H1 (cell line): ENCODE results near the gene DEAF1. TPM values are rescaled to one million over a fixed set of nuclear protein-coding genes. Genes with fewer than 3 reads are reported as not detected.

ENCODE experiments used
- CTCF ChIA-PET: fragments of 300-600 bp; sonication (Branson Sonifier 250); formaldehyde crosslinking; loops from one replicate; lab custom pipeline; 2021; ENCODE audit not compliant: partially characterized antibody; lab: Charles Lee
- POLR2A ChIA-PET: fragments of 300-600 bp; sonication (Branson Sonifier 250); formaldehyde crosslinking; loops from one replicate; lab custom pipeline; 2021; ENCODE audit warnings: inconsistent platforms; ENCODE audit not compliant: partially characterized antibody; lab: Charles Lee
- DNase-seq, 2 experiments: peaks; one replicate each; pipeline versions ENCODE4 v3.0.0 to v3.0.0-alpha.2; 2010 to 2022; ENCODE audit warnings: low spot score in 2 of 2, low read depth in 1 of 2, mixed read lengths in 1 of 2
- FAIRE-seq: peaks from 2 replicates; lab custom pipeline; 2011; peaks lifted over from hg19 to GRCh38; lab: Jason Lieb, UNC
- H2AFZ ChIP-seq: 2 replicates; pipeline ENCODE4 v1.8.1; 2012; ENCODE audit warnings: low read length, inconsistent platforms
- H2AK5ac ChIP-seq: 2 replicates; pipeline ENCODE4 v1.6.1; 2013; ENCODE audit warnings: low read depth, low read length
- H2BK120ac ChIP-seq: replicated peaks from 2 replicates; pipeline ENCODE3; 2013; ENCODE audit warnings: low read depth, low read length, inconsistent platforms
- H2BK12ac ChIP-seq: 2 replicates; pipeline ENCODE4 v1.6.1; 2013; ENCODE audit warnings: low read depth, low read length
- H2BK15ac ChIP-seq: 2 replicates; pipeline ENCODE4 v1.6.1; 2013; ENCODE audit warnings: low read length
- H2BK20ac ChIP-seq: 2 replicates; pipeline ENCODE4 v1.6.1; 2013; ENCODE audit warnings: low read length
- H2BK5ac ChIP-seq: 2 replicates; pipeline ENCODE4 v1.6.1; 2013; ENCODE audit warnings: low read depth, low read length
- H3K14ac ChIP-seq: 2 replicates; pipeline ENCODE4 v1.6.1; 2013; ENCODE audit warnings: inconsistent platforms; ENCODE audit not compliant: insufficient read length
- H3K18ac ChIP-seq: 2 replicates; pipeline ENCODE4 v1.6.1; 2013; ENCODE audit warnings: low read length; ENCODE audit errors: extremely low read depth
- H3K23ac ChIP-seq: 2 replicates; pipeline ENCODE4 v1.6.1; 2013; ENCODE audit warnings: inconsistent platforms; ENCODE audit not compliant: insufficient read length
- H3K23me2 ChIP-seq: 2 replicates; pipeline ENCODE4 v1.6.1; 2013; ENCODE audit warnings: low read depth, low read length
- H3K27ac ChIP-seq: 2 replicates; pipeline ENCODE4 v1.6.1; 2011; ENCODE audit warnings: low read depth, low read length, inconsistent platforms
- H3K27me3 ChIP-seq, 4 experiments: replicated peaks in 1 of 4; 1 replicate in 1 of 4; 2 replicates in 3 of 4; pipeline versions ENCODE4 v1.6.1 to v1.8.1; 2011 to 2013; ENCODE audit warnings: low read length in 3 of 4, mild to moderate bottlenecking in 3 of 4, inconsistent platforms in 2 of 4, mixed read lengths in 2 of 4, moderate library complexity in 1 of 4; ENCODE audit not compliant: control insufficient read depth in 3 of 4, insufficient read depth in 3 of 4; ENCODE audit errors: extremely low read depth in 1 of 4
- H3K36me3 ChIP-seq, 4 experiments: 2 replicates each; pipeline versions ENCODE4 v1.6.1 to v1.8.1; 2011 to 2013; ENCODE audit warnings: mild to moderate bottlenecking in 4 of 4, low read length in 3 of 4, moderate library complexity in 2 of 4, control low read depth in 1 of 4, inconsistent platforms in 1 of 4; ENCODE audit not compliant: insufficient read depth in 4 of 4, control insufficient read depth in 2 of 4
- H3K4ac ChIP-seq: replicated peaks from 2 replicates; pipeline ENCODE3; 2013; ENCODE audit warnings: low read length, low read depth, mixed read lengths, inconsistent platforms; ENCODE audit not compliant: insufficient read length
- H3K4me1 ChIP-seq, 4 experiments: replicated peaks in 1 of 4; 1 replicate in 1 of 4; 2 replicates in 3 of 4; pipeline versions ENCODE4 v1.6.1 to v1.8.1; 2011 to 2013; ENCODE audit warnings: low read length in 3 of 4, inconsistent platforms in 2 of 4, mixed read lengths in 1 of 4; ENCODE audit not compliant: insufficient read depth in 4 of 4, control insufficient read depth in 3 of 4
- H3K4me2 ChIP-seq, 2 experiments: 2 replicates each; pipeline versions ENCODE4 v1.6.1 to v1.8.1; 2011 to 2013; ENCODE audit warnings: low read depth in 2 of 2, low read length in 2 of 2, control low read depth in 1 of 2, inconsistent platforms in 1 of 2, mild to moderate bottlenecking in 1 of 2; ENCODE audit not compliant: insufficient read depth in 1 of 2
- H3K4me3 ChIP-seq, 4 experiments: fragments of 200-600, 300-600 bp in 1 of 4; sonication (generic), shearing (Covaris generic), sonication (Bioruptor Twin) in 1 of 4; 2 replicates each; pipeline versions ENCODE4 v1.5.1 to v1.8.1; 2011 to 2016; ENCODE audit warnings: low read length in 4 of 4, low read depth in 3 of 4, control low read depth in 2 of 4, inconsistent platforms in 2 of 4, mild to moderate bottlenecking in 2 of 4, mixed read lengths in 1 of 4, moderate library complexity in 1 of 4; ENCODE audit not compliant: insufficient read depth in 2 of 4; ENCODE audit errors: extremely low read depth in 1 of 4
- H3K56ac ChIP-seq: replicated peaks from 2 replicates; pipeline ENCODE3; 2013; ENCODE audit warnings: low read depth, mild to moderate bottlenecking, mixed read lengths, low read length, inconsistent platforms; ENCODE audit not compliant: insufficient read length
- H3K79me1 ChIP-seq: 2 replicates; pipeline ENCODE4 v1.6.1; 2013; ENCODE audit warnings: low read depth, low read length, control low read depth
- H3K79me2 ChIP-seq, 2 experiments: 2 replicates each; pipeline versions ENCODE4 v1.6.1 to v1.8.1; 2012 to 2013; ENCODE audit warnings: low read length in 2 of 2, mild to moderate bottlenecking in 2 of 2, inconsistent platforms in 1 of 2; ENCODE audit not compliant: insufficient read depth in 2 of 2, control insufficient read depth in 1 of 2
- H3K9ac ChIP-seq, 4 experiments: replicated peaks in 1 of 4; 1 replicate in 1 of 4; 2 replicates in 3 of 4; pipeline versions ENCODE4 v1.6.1 to v1.8.1; 2011 to 2013; ENCODE audit warnings: low read depth in 3 of 4, low read length in 3 of 4, control low read depth in 2 of 4, mild to moderate bottlenecking in 2 of 4, moderate library complexity in 2 of 4, inconsistent platforms in 1 of 4; ENCODE audit errors: extremely low read depth in 1 of 4
- H3K9me3 ChIP-seq, 2 experiments: 2 replicates each; pipeline versions ENCODE4 v1.6.1 to v1.8.1; 2012 to 2013; ENCODE audit warnings: mild to moderate bottlenecking in 2 of 2, moderate library complexity in 2 of 2, control low read depth in 1 of 2, inconsistent platforms in 1 of 2, low read depth in 1 of 2, low read length in 1 of 2, mixed read lengths in 1 of 2; ENCODE audit not compliant: insufficient read depth in 2 of 2
- H4K20me1 ChIP-seq, 2 experiments: replicated peaks in 1 of 2; 2 replicates each; pipeline versions ENCODE3 to v1.8.1; 2011 to 2013; ENCODE audit warnings: inconsistent platforms in 2 of 2, low read length in 2 of 2, mild to moderate bottlenecking in 1 of 2; ENCODE audit not compliant: insufficient read depth in 2 of 2, control insufficient read depth in 1 of 2
- H4K5ac ChIP-seq: 2 replicates; pipeline ENCODE4 v1.6.1; 2013; ENCODE audit warnings: low read length, low read depth, mixed read lengths, inconsistent platforms; ENCODE audit not compliant: insufficient read length
- H4K8ac ChIP-seq: 2 replicates; pipeline ENCODE4 v1.8.0; 2013; ENCODE audit warnings: mild to moderate bottlenecking, moderate library complexity, low read length, inconsistent platforms; ENCODE audit not compliant: insufficient read depth; ENCODE audit errors: extremely low read depth
- H4K91ac ChIP-seq: replicated peaks from 2 replicates; pipeline ENCODE3; 2013; ENCODE audit warnings: low read length, mixed read lengths, inconsistent platforms; ENCODE audit not compliant: insufficient read length
- RAD21 ChIP-seq, 2 experiments: IDR thresholded peaks in 1 of 2; conservative IDR thresholded peaks in 1 of 2; 2 replicates each; pipeline ENCODE4 v1.6.1; 2011; ENCODE audit warnings: low read depth in 2 of 2, low read length in 2 of 2, improper control_type of control experiment in 1 of 2, inconsistent platforms in 1 of 2, mild to moderate bottlenecking in 1 of 2, moderate library complexity in 1 of 2
- WGBS, 2 experiments: shearing (Covaris generic) in 1 of 2; methylation state at CpG; one replicate each; pipeline versions ENCODE4 v1.1.6 to v1.1.7; 2013 to 2015; ENCODE audit warnings: low lambda C conversion rate in 2 of 2, mixed read lengths in 2 of 2, inconsistent platforms in 1 of 2, low coverage in 1 of 2, missing lambda C conversion rate in 1 of 2; ENCODE audit not compliant: insufficient replicate concordance in 2 of 2, insufficient coverage in 1 of 2, insufficient read length in 1 of 2; ENCODE audit errors: extremely low coverage in 1 of 2, missing lambda C conversion rate in 1 of 2; 5-methylcytosine and 5-hydroxymethylcytosine counted together
- polyA plus RNA-seq, 7 experiments: library from polyadenylated mRNA; depleted of rRNA in 3 of 7; stranded (reverse) in 5 of 7; unstranded in 2 of 7; fragments of >200 nt in 5 of 7; fragments of 200-250 nt in 2 of 7; gene quantifications; 1 replicate in 5 of 7; 2 replicates in 1 of 7; 4 replicates in 1 of 7; pipeline versions ENCODE4 v1.2.1 to v1.2.3, GENCODE V29; 2011 to 2013; ENCODE audit warnings: missing spikeins in 2 of 7, mixed read lengths in 2 of 7
- total RNA-seq: library from RNA; stranded (reverse); fragmentation: NEBNext Ultra II Directional; extraction: Animal tissue kit (Norgen Biotek cat#: 25700); gene quantifications from 2 replicates; pipeline ENCODE4 v1.2.1, GENCODE V29; 2021

DEAF1 gene
- total and polyA plus RNA-seq, 2 of the 8 experiments (the other 6 are each of a cell fraction or from before 2014, with no cell fraction given) = 47.3 to 58.4 TPM

DNA sequence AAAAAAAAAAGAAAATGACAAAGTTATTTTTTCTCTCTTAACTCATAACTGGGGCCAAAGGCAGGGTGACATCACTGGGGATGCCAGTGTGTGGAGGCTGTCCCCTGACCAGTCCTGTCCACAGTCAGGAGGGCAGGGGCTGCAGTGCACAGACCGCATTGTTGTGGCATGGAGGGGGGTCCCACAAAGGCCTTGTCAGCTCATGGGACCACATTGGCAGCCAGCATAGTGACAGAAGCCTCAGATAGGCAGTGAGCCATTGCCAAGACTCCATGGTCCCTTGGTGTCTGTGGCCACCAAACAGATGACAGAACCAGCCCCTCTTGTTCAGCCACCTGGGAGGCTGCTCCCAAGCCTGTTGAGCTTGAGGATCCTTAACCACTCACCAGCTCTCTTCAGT, 4.7 kb upstream of the DEAF1 start:
- no peak overlapping the region for H2BK5ac ChIP-seq
- no peak for DNase-seq
- CTCF ChIA-PET = interaction anchor here (0.6 to 1.7 kb wide), 5 partner anchors 19 to 63 kb away, joined by 3 to 4 read pairs (median 3); no protein-coding TSS in a partner anchor
- no peak overlapping the region for H3K14ac ChIP-seq
- no peaks in the 10 kb centered on the region for H3K79me2 ChIP-seq
- H3K23me2 ChIP-seq = peaks cover 2% of the 10 kb centered on the region; the same call in 1 of the 2 replicates
- no peak overlapping the region for H3K4me3 ChIP-seq
- no peak overlapping the region for H3K27ac ChIP-seq
- no peak overlapping the region for H2AFZ ChIP-seq
- H3K4me1 ChIP-seq = peaks cover 0 to 10% (median 6%) of the 10 kb centered on the region in 4 experiments; a peak in 6 of 7 replicates
- no peak for TF ChIP-seq RAD21 (IDR thresholded peaks at IDR 0.05 in 1 of 2, conservative IDR thresholded peaks at IDR 0.05 in 1 of 2; ENCODE audit: low read depth in 2 of 2, low read length in 2 of 2)
- H2BK20ac ChIP-seq = no peak overlapping the region
- H3K79me1 ChIP-seq = no peaks in the 10 kb centered on the region
- H4K20me1 ChIP-seq = peaks cover 0 to 4% of the 10 kb centered on the region in 2 experiments
- no peak overlapping the region for H2BK12ac ChIP-seq
- no peak overlapping the region for H2BK15ac ChIP-seq
- no peak overlapping the region for H3K4ac ChIP-seq
- H3K23ac ChIP-seq = no peak overlapping the region
- H3K36me3 ChIP-seq = no peaks in the 10 kb centered on the region
- no peak overlapping the region for H3K4me2 ChIP-seq
- no peak overlapping the region for H3K56ac ChIP-seq
- H3K18ac ChIP-seq = no peak overlapping the region
- H4K5ac ChIP-seq = no peak overlapping the region
- no peak overlapping the region for H4K91ac ChIP-seq
- FAIRE-seq = no peak
- no peak overlapping the region for H2BK120ac ChIP-seq
- POLR2A ChIA-PET = interaction anchor here (0.6 to 2.0 kb wide), 3 partner anchors 26 to 53 kb away, joined by 3 to 6 read pairs (median 4); no protein-coding TSS in a partner anchor
- peak overlapping the region; percentile 57; the same call in 1 of the 2 replicates for H4K8ac ChIP-seq
- H3K27me3 ChIP-seq = no peaks in the 10 kb centered on the region
- H2AK5ac ChIP-seq = no peak overlapping the region
- 94% methylated on average over 1 of the region's 1 CpG; no CpG with 5 or more reads in 1 of the 2 experiments for WGBS, 2 experiments
- H3K9ac ChIP-seq = no peak overlapping the region; a peak in 1 of 7 replicates
- H3K9me3 ChIP-seq = no peaks in the 10 kb centered on the region
